NOMO-1 treated with DMSO at 0.1 percent for 48 hours (cell line): ENCODE data around the gene SLC48A1.

Experiments used
- DNase-seq: peaks from one replicate; lab custom pipeline; 2025; ENCODE audit not compliant: unreplicated experiment; lab: John Stamatoyannopoulos, UW

SLC48A1 gene

GRCh38 chr12:47773062-47773857 is at the start of gene SLC48A1:
Gene SLC48A1 (plus strand): TSS chr12:47773238. CDS start chr12:47773305, 67 bp downstream.
- peak; percentile 53 for DNase-seq

DNA sequence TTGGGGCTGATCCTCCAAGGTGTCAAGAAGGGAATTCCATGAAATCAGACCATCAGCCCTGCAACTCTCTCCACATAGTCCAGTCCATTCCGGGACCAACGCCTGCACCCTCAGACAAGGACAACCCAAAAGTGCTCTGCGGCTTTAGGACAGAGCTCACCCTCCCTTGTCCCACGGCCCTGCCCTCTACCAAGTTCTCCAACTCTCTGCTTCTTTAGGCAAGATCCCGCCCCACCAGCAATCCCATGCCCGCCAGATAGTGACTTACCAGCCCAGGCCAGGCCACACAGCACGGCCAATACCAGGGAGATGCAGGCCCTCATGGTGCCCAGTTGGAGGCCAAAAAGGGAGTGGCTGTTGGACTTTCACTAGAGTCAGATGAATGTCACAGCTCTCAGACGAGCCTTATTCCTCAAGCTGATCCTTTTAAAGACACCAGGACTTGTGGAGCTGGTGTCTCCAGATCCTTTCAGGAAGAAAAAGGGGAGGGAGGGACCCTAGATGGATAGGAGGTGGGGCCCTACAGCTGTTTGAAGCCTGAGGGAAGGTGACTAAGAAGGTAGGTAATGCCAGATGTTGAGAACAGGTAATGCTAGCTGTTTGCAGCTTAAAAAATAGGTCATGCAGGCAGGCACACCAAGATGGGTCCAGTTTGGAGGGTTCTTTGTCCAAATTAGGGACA is 47.8 kb upstream of the SLC48A1 start, which contains the start of gene ENDOU:
Gene ENDOU, minus strand, starts transcription at position 400 of the 682 bp plus-strand sequence. Its CDS starts 77 bp downstream, at position 323.
- no peak for DNase-seq

- DNase-seq, result no peak
Observed at GRCh38 chr12:47725893-47726292, 47.1 kb upstream of the SLC48A1 start.

DNA sequence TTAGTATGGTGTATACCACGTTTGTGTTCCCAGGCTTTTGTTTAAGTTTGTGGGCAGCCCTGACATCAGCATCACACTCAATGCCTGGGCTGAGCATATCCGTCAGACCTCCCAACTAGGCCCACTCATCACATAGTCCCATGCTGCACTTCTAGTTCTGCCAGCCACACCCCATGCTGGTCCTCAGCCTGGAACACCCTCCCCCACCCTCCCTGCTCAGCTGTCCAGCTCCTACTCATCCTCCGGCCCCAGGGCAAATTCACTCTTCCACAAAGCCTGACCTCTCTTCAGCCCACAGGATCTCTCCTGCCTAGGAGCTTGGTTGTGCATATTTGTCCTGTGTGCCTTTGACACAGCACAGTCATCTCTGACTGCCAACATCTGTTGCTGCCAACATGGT is 43.8 kb upstream of the SLC48A1 start:
- no peak for DNase-seq

DNA sequence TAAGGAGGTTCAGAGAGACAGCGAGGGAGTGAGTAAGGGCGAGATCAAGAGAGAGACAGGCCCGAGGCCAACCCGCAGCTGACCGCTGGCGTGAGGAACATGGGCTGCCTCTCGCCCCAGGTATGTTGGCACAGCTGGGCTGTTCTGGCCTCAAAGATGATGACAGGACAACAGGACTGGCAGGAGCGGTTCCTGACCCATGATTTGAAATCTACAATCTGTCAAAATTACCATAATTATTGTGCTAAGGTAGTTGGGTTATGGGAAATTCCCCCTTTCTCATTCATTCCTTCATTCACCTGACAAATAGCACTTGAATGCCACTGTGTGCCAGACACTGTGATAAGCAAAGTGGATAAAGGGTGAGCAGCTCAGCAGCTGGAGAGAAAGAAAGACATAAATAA is 42.7 kb upstream of the SLC48A1 start:
- no peak for DNase-seq

- no peak for DNase-seq
Observed at GRCh38 chr12:47731723-47732122, 41.3 kb upstream of the SLC48A1 start.

- DNase-seq, result no peak
Observed at GRCh38 chr12:47732504-47732903, 40.5 kb upstream of the SLC48A1 start.

- DNase-seq, result no peak
Observed at GRCh38 chr12:47733142-47733541, 39.9 kb upstream of the SLC48A1 start.

DNA sequence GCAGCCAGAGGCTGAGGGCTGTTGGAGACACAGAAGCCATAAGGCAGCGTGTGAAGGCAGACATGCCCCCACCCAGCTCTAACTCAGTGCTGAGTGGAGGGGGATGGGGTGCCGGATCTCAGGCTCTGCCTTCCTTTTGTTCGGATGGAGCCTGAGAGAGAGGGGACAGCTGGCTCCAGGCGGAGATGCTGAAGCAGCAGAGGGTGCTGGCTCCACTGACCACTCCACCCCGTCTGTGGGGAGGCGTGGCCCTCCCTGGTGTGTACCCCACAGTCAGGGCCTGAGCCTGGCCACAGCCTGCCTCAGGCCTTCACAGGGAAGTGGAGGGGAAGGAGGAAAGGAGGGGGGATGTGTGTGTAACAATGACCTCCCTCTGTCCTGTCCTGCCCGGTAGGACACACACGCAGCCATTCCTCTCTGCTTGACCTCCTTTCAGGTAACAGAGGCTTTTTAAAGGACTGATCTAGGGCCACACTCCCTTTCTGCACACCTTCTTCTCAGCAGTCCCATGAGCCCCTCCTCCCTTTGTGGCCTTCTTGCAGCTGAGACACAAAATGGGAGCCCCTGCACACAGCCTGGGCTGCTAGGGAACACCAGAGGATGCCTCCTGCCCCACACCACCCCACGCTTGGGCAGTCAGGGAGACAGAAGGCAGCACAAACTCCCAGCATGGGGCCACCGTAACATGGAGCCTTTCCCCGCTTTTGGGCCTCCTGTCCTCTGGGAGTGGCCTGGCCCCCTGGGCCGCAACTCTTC is 38.1 kb upstream of the SLC48A1 start:
- no peak for DNase-seq

DNA sequence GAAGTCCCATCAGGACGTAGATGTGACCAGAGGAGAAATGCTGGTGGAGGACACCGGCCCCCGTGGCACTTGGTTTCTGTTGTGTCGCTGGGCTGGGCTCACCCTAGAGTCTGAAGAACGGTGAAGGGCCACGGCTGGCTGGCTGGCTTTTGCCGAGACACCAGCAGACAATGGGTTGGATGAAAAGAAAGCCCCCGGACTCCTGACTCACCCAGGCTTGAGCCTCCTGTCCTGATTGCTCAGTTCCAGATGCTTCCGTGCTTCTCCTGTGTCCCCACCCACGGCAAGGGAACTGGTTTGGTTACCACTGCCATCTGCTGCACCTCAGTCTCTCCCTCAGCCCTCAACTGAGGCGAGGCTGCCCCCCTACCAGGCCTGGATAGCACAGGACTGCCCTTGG is 37.4 kb upstream of the SLC48A1 start:
- no peak for DNase-seq

- no peak for DNase-seq
Observed at GRCh38 chr12:47736216-47736615, 36.8 kb upstream of the SLC48A1 start.

GRCh38 chr12:47736877-47737676 is 36.0 kb upstream of the SLC48A1 start:
- DNase-seq, result no peak

DNA sequence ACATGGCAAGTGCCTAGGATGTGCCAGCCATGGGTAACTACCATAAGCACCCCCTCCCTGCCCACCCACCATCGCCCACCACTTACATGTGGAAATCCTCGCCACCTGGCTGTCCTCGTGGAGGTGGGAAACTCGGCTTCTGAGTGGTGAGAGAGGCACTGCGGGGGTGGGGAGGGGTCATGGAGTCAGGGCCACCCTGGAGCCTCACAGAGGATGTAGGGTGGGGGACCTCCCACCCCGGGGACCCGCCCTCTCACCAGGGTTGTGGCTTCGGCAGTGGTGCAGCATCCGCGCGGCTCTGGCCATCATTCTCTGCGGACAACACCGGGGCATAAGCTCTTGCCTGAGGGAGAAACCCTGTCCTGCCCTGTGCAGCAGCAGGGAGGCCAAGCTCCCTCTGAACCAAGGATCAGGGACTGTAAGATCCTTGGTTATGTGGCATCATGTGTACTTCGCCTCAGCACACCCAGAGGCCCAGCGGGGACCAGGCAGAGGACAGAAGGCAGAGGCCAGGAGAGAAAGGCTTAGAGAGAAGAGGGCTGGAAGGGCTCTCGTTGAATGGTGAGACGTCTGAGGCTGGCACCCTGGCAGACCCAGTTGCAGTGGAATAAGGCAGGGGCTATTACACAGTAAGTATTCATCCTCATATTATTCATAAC is 35.0 kb upstream of the SLC48A1 start:
- no peak for DNase-seq

- no peak for DNase-seq
Observed at GRCh38 chr12:47739297-47739696, 33.7 kb upstream of the SLC48A1 start.

- no peak for DNase-seq
Observed at GRCh38 chr12:47739979-47740378, 33.1 kb upstream of the SLC48A1 start.

DNA sequence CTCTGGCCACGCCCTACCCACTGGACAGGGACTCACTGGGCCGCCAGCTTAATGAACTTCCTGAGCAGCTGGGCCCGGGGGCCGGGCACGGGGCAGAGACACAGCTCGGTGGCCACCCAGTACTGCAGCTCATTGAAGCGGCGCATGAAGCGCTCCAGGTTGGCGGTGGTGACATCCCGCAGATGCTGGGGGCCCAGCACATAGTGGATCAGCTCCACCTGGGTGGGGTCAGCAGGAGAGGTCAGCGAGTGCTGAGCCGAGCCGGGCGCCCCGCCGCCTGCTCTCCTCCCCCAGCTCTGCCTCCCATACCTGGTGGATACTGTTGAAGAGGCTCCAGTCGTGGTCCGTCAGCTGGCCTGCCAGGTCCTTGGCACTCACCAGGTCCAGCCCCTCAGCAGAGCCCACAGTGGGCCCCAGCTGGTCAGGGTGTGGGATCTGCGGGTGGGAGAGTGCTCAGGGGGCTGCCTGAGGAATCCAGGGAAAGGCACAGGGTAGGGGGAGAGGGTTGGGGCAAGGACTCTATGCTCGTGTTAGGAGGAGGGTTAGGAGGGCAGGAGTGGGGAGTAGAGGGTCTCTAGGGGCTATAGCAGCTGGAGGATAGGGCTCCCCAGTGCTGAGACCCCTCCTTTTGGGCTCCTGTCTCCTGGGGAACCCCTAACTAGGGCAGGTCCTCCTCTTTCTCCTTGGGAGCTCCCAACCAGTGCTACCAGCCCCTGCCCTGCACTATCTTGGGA is 32.3 kb upstream of the SLC48A1 start:
- no peak for DNase-seq

- DNase-seq, result no peak
Observed at GRCh38 chr12:47741340-47741703, 31.7 kb upstream of the SLC48A1 start.

DNA sequence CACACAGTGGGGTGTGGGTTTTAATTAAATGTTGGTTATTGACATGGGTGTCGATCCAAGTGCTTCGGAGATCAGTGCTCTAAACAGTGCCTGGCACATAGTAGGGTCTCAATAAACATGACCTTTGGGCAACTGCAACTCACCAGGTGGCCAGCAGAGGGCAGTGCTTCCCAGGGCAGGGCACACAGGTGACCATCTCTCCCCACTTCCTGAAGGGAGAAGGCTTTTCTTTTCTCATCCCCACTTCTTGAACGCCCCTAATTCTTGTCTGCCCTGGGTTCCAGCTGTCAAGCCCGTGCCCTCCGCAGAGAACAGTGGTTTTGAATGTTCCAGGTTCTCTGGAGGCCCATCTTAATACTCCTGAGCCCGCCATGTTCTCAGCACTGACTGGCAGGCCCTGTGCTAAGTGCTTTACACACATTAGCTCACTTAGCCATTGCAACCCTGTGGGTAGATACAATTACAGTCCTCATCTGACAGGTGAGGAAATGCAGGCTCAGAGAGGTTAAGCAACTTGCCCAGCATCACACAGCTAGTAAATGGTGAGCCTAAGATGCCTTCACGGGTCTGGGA is 30.7 kb upstream of the SLC48A1 start:
- peak; percentile 46 for DNase-seq

- DNase-seq, result no peak
Observed at GRCh38 chr12:47743311-47743860, 29.7 kb upstream of the SLC48A1 start.
